Keratinocyte (primary cell): Measurements from ENCODE around the gene CIB4. TPM values are rescaled to one million over a fixed set of nuclear protein-coding genes. Genes with fewer than 3 reads are reported as not detected.

Source experiments
- DNase-seq: peaks from one replicate; pipeline ENCODE4 v3.0.0-alpha.2; 2011; ENCODE audit warnings: low read depth, missing footprints, low spot score
- FAIRE-seq: peaks from 2 replicates; lab custom pipeline; 2011; peaks lifted over from hg19 to GRCh38; lab: Jason Lieb, UNC
- H2AFZ ChIP-seq: 2 replicates; pipeline ENCODE4 v1.6.0; 2012; ENCODE audit warnings: low read length, control low read depth, inconsistent platforms; ENCODE audit not compliant: control insufficient read depth
- H3K27ac ChIP-seq: 2 replicates; pipeline ENCODE4 v1.5.1; 2011; ENCODE audit warnings: low read length; ENCODE audit not compliant: control insufficient read depth, insufficient read depth
- H3K27me3 ChIP-seq: 3 replicates; pipeline ENCODE4 v1.6.0; 2011; ENCODE audit warnings: low read length; ENCODE audit not compliant: control insufficient read depth, insufficient read depth; ENCODE audit errors: extremely low read depth
- H3K36me3 ChIP-seq, 2 experiments: 2 replicates in 1 of 2; 3 replicates in 1 of 2; pipeline ENCODE4 v1.5.1; 2011; ENCODE audit warnings: low read length in 2 of 2, mild to moderate bottlenecking in 1 of 2; ENCODE audit not compliant: control insufficient read depth in 2 of 2, insufficient read depth in 2 of 2; ENCODE audit errors: extremely low read depth in 1 of 2
- H3K4me1 ChIP-seq: 3 replicates; pipeline ENCODE4 v1.5.1; 2011; ENCODE audit warnings: low read length; ENCODE audit not compliant: control insufficient read depth, insufficient read depth; ENCODE audit errors: extremely low read depth
- H3K4me2 ChIP-seq: 3 replicates; pipeline ENCODE4 v1.6.0; 2011; ENCODE audit warnings: low read depth, low read length; ENCODE audit not compliant: control insufficient read depth, insufficient read depth; ENCODE audit errors: extremely low read depth
- H3K4me3 ChIP-seq, 3 experiments: fragments of 200-600 bp in 1 of 3; sonication (generic) in 1 of 3; 2 replicates in 2 of 3; 3 replicates in 1 of 3; pipeline ENCODE4 v1.5.1; 2011 to 2016; ENCODE audit warnings: low read length in 3 of 3, mild to moderate bottlenecking in 3 of 3, control low read depth in 2 of 3, inconsistent platforms in 1 of 3, low read depth in 1 of 3, mixed read lengths in 1 of 3, mixed run types in 1 of 3, moderate library complexity in 1 of 3; ENCODE audit not compliant: control insufficient read depth in 2 of 3, insufficient read depth in 2 of 3; ENCODE audit errors: extremely low read depth in 1 of 3
- H3K79me2 ChIP-seq: 2 replicates; pipeline ENCODE4 v1.6.0; 2012; ENCODE audit warnings: low read length; ENCODE audit not compliant: control insufficient read depth, insufficient read depth
- H3K9ac ChIP-seq: 3 replicates; pipeline ENCODE4 v1.6.0; 2011; ENCODE audit warnings: low read length; ENCODE audit not compliant: control insufficient read depth, insufficient read depth; ENCODE audit errors: extremely low read depth
- H3K9me1 ChIP-seq: 3 replicates; pipeline ENCODE4 v1.6.0; 2011; ENCODE audit warnings: low read length; ENCODE audit not compliant: control insufficient read depth, insufficient read depth; ENCODE audit errors: extremely low read depth
- H3K9me3 ChIP-seq: 2 replicates; pipeline ENCODE4 v1.5.1; 2012; ENCODE audit warnings: low read depth, low read length; ENCODE audit not compliant: control insufficient read depth
- H4K20me1 ChIP-seq: 3 replicates; pipeline ENCODE4 v1.6.0; 2011; ENCODE audit warnings: low read length; ENCODE audit not compliant: control insufficient read depth, insufficient read depth; ENCODE audit errors: extremely low read depth
- CTCF ChIP-seq, 3 experiments: IDR thresholded peaks in 1 of 3; conservative IDR thresholded peaks in 1 of 3; optimal IDR thresholded peaks in 1 of 3; 2 replicates in 2 of 3; 3 replicates in 1 of 3; pipeline versions ENCODE3 to v1.5.1; 2011; ENCODE audit warnings: low read length in 3 of 3, mild to moderate bottlenecking in 3 of 3, moderate library complexity in 2 of 3, control low read depth in 1 of 3, inconsistent platforms in 1 of 3; ENCODE audit not compliant: insufficient read depth in 2 of 3; ENCODE audit errors: extremely low read depth in 1 of 3
- EZH2 ChIP-seq: IDR thresholded peaks from one replicate; pipeline ENCODE4 v1.6.1; 2012; ENCODE audit warnings: inconsistent platforms, mild to moderate bottlenecking, low read length, moderate library complexity
- dilution Hi-C: fragments of 300-500 bp; cut with MboI; formaldehyde crosslinking; loops from one replicate; pipeline ENCODE4 v1.7.0; 2020; ENCODE audit warnings: low sequenced_read_pairs; ENCODE audit not compliant: extremely low pct_ligation_motif_present
- polyA plus RNA-seq, 5 experiments: library from polyadenylated mRNA; depleted of rRNA in 3 of 5; stranded (reverse) in 3 of 5; stranded (forward) in 1 of 5; unstranded in 1 of 5; fragments of >200 nt; gene quantifications; 1 replicate in 1 of 5; 2 replicates in 3 of 5; 3 replicates in 1 of 5; pipeline versions ENCODE4 v1.2.1 to v1.2.3, GENCODE V29; 2011 to 2012; ENCODE audit warnings: missing spikeins in 2 of 5, low read depth in 1 of 5, low replicate concordance in 1 of 5

CIB4 gene
- polyA plus RNA-seq, 1 donor (not counting 4 experiments of a cell fraction or from before 2014, with no cell fraction given) = not detected

DNA sequence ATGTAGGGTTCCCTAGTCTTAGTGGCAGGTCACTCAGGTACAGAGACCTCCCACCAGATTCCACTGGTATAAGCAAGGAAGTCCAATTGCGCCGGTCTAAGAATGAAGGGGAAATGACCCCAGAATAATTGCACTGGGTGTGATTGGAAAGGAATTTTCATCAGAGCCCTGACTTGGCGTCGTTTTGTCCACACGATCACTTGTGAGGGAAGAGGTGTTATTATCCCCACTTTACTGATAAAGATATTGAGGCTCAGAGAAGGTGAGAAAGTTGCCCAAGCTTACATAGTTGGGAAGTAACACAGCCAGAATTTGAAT lies 61.5 kb downstream of the CIB4 start:
- Histone ChIP-seq H3K9ac (no peak overlapping the region), H2AFZ (no peak overlapping the region), H3K4me1 (peaks cover 11% of the 10 kb centered on the region), H3K36me3 (no peaks in the 10 kb centered on the region), H3K79me2 (no peaks in the 10 kb centered on the region), H3K4me2 (no peak overlapping the region), H3K9me1 (no peaks in the 10 kb centered on the region), H3K4me3 (no peak overlapping the region), H3K9me3 (no peaks in the 10 kb centered on the region), H4K20me1 (peaks cover 3% of the 10 kb centered on the region), H3K27me3 (peaks cover 49% of the 10 kb centered on the region), H3K27ac (no peak overlapping the region)
- FAIRE-seq = no peak
- dilution Hi-C loops = no loop called here
- TF ChIP-seq EZH2 (no peak), CTCF (optimal IDR thresholded peaks at IDR 0.05 in 1 of 3, IDR thresholded peaks at IDR 0.05 in 1 of 3, conservative IDR thresholded peaks at IDR 0.05 in 1 of 3; ENCODE audit: extremely low read depth in 1 of 3, insufficient read depth in 2 of 3, low read length in 3 of 3) (no peak)
- DNase-seq = no peak

GRCh38 chr2:26579025-26579722 lies 62.0 kb downstream of the CIB4 start:
- no peaks in the 10 kb centered on the region for H3K79me2 ChIP-seq
- DNase-seq (no peak), FAIRE-seq (no peak)
- no peak overlapping the region for H3K9ac ChIP-seq
- H3K36me3 ChIP-seq = no peaks in the 10 kb centered on the region
- no peak overlapping the region for H3K4me3 ChIP-seq
- no peak overlapping the region for H3K4me2 ChIP-seq
- peaks cover 3% of the 10 kb centered on the region for H4K20me1 ChIP-seq
- H3K9me3 ChIP-seq = no peaks in the 10 kb centered on the region
- H3K9me1 ChIP-seq = no peaks in the 10 kb centered on the region
- dilution Hi-C loops = no loop called here
- no peak overlapping the region for H2AFZ ChIP-seq
- H3K27ac ChIP-seq = no peak overlapping the region
- peaks cover 48% of the 10 kb centered on the region for H3K27me3 ChIP-seq
- peaks cover 11% of the 10 kb centered on the region for H3K4me1 ChIP-seq
- TF ChIP-seq EZH2 (no peak), CTCF (optimal IDR thresholded peaks at IDR 0.05 in 1 of 3, IDR thresholded peaks at IDR 0.05 in 1 of 3, conservative IDR thresholded peaks at IDR 0.05 in 1 of 3; ENCODE audit: extremely low read depth in 1 of 3, insufficient read depth in 2 of 3, low read length in 3 of 3) (no peak)
